Measurements from ENCODE around the gene COL6A5. TPM values are rescaled to one million over a fixed set of nuclear protein-coding genes. Genes with fewer than 3 reads are reported as not detected.

Gene COL6A5
- polyA plus RNA-seq, 3 donors = not detected

DNA sequence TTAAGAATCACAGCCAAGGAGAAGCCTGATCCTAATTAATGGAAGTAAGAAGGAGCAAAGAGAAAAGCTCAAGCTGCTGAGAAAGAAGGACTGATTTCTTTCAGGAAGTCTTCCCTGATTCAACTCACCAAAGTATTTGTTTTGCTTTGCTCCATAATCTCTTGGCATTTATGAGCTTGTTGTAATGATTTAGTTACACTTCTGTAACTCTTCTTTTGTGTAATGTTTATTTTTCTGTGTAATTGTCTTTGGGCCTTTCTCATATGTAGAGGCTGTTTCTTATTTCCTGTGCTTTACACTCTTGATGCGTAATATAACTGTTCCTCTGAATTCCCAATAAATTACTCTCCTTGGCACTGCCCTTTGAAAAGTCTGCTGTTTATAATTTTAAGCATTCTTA lies 80.0 kb downstream of the COL6A5 start:
- WGBS (ENCODE audit: insufficient coverage) = no CpG with 5 or more reads among the region's 1 CpG
- no peaks in the 10 kb centered on the region for H3K27me3 ChIP-seq (ENCODE audit: control insufficient read depth in 2 of 2, insufficient read depth in 2 of 2, low read length in 2 of 2)
- no peaks in the 10 kb centered on the region for H3K36me3 ChIP-seq (replicated peaks in 1 of 2; ENCODE audit: control insufficient read depth in 1 of 2, insufficient read depth in 2 of 2, low read length in 2 of 2)
- no peaks in the 10 kb centered on the region for H4K20me1 ChIP-seq (ENCODE audit: insufficient read depth, low read length)
- H2AFZ ChIP-seq (ENCODE audit: insufficient read depth, low read depth, low read length, poor library complexity, severe bottlenecking) = no peak overlapping the region
- H3K4me3 ChIP-seq (replicated peaks in 1 of 3; ENCODE audit: low read depth in 2 of 3, low read length in 3 of 3) = no peak overlapping the region
- H3K27me3 Mint-ChIP-seq (ENCODE audit: low read depth in 3 of 3) = peaks cover 1 to 3% (median 3%) of the 10 kb centered on the region in 3 donors
- DNase-seq = no peak
- no peaks in the 10 kb centered on the region for H3K9me3 ChIP-seq (replicated peaks in 1 of 2; ENCODE audit: control insufficient read depth in 1 of 2, insufficient read depth in 1 of 2, low read length in 2 of 2)
- no peaks in the 10 kb centered on the region for H3K4me1 ChIP-seq (ENCODE audit: control insufficient read depth in 1 of 2, insufficient read depth in 2 of 2, low read length in 2 of 2)
- H3K27ac Mint-ChIP-seq = no peak overlapping the region
- H3K36me3 Mint-ChIP-seq = no peaks in the 10 kb centered on the region
- no peaks in the 10 kb centered on the region for H3K4me1 Mint-ChIP-seq
- H3K9ac ChIP-seq (ENCODE audit: insufficient read depth, low read length, poor library complexity, severe bottlenecking) = no peak overlapping the region
- peaks cover 0 to 4% (median 0%) of the 10 kb centered on the region in 7 donors for H3K9me3 Mint-ChIP-seq
- H3K4me2 ChIP-seq (replicated peaks; ENCODE audit: extremely low read depth, low read length, poor library complexity, severe bottlenecking) = no peak overlapping the region
- no peak overlapping the region for H3K27ac ChIP-seq (ENCODE audit: low read depth in 1 of 2, low read length in 2 of 2)
- TF ChIP-seq, protein P1, sequence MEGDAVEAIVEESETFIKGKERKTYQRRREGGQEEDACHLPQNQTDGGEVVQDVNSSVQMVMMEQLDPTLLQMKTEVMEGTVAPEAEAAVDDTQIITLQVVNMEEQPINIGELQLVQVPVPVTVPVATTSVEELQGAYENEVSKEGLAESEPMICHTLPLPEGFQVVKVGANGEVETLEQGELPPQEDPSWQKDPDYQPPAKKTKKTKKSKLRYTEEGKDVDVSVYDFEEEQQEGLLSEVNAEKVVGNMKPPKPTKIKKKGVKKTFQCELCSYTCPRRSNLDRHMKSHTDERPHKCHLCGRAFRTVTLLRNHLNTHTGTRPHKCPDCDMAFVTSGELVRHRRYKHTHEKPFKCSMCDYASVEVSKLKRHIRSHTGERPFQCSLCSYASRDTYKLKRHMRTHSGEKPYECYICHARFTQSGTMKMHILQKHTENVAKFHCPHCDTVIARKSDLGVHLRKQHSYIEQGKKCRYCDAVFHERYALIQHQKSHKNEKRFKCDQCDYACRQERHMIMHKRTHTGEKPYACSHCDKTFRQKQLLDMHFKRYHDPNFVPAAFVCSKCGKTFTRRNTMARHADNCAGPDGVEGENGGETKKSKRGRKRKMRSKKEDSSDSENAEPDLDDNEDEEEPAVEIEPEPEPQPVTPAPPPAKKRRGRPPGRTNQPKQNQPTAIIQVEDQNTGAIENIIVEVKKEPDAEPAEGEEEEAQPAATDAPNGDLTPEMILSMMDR (IDR thresholded peaks at IDR 0.05) = no peak
- intact Hi-C loops (cut with micrococcal nuclease) = no loop called here
- no peaks in the 10 kb centered on the region for H3K79me2 ChIP-seq (ENCODE audit: insufficient read depth, low read length)
- no peak overlapping the region for H3K4me3 Mint-ChIP-seq

DNA sequence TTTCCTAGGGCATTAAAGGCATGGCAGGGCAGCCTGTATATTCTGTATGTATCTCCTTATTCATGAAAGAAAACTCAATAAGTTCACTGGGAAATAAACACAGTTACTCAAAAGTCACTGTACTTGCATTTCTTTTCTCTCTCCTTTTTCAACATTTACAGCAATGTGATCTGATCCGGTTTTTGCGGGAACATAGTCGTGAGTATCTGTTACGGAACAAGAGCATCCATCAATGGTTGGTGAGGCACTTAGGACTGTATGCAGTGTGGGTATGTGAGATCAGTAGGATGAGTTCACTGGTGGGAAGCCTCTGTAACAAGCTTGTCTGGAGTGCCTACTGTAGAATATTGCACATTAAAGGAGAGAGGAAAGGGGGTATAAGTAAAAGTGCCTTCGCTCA lies 80.7 kb downstream of the COL6A5 start:
- Histone ChIP-seq H3K9me3 (replicated peaks in 1 of 2; ENCODE audit: control insufficient read depth in 1 of 2, insufficient read depth in 1 of 2, low read length in 2 of 2) (no peaks in the 10 kb centered on the region), H3K79me2 (ENCODE audit: insufficient read depth, low read length) (no peaks in the 10 kb centered on the region), H3K4me1 (ENCODE audit: control insufficient read depth in 1 of 2, insufficient read depth in 2 of 2, low read length in 2 of 2) (no peaks in the 10 kb centered on the region), H3K27me3 (ENCODE audit: control insufficient read depth in 2 of 2, insufficient read depth in 2 of 2, low read length in 2 of 2) (no peaks in the 10 kb centered on the region), H3K27ac (ENCODE audit: low read depth in 1 of 2, low read length in 2 of 2) (no peak overlapping the region), H3K4me3 (replicated peaks in 1 of 3; ENCODE audit: low read depth in 2 of 3, low read length in 3 of 3) (no peak overlapping the region), H2AFZ (ENCODE audit: insufficient read depth, low read depth, low read length, poor library complexity, severe bottlenecking) (no peak overlapping the region), H4K20me1 (ENCODE audit: insufficient read depth, low read length) (no peaks in the 10 kb centered on the region), H3K9ac (ENCODE audit: insufficient read depth, low read length, poor library complexity, severe bottlenecking) (no peak overlapping the region), H3K36me3 (replicated peaks in 1 of 2; ENCODE audit: control insufficient read depth in 1 of 2, insufficient read depth in 2 of 2, low read length in 2 of 2) (no peaks in the 10 kb centered on the region), H3K4me2 (replicated peaks; ENCODE audit: extremely low read depth, low read length, poor library complexity, severe bottlenecking) (no peak overlapping the region)
- peaks cover 1 to 3% (median 3%) of the 10 kb centered on the region in 3 donors for H3K27me3 Mint-ChIP-seq (ENCODE audit: low read depth in 3 of 3)
- no peaks in the 10 kb centered on the region for H3K4me1 Mint-ChIP-seq
- no peak overlapping the region for H3K4me3 Mint-ChIP-seq
- H3K36me3 Mint-ChIP-seq = no peaks in the 10 kb centered on the region
- peaks cover 0 to 4% (median 0%) of the 10 kb centered on the region in 7 donors for H3K9me3 Mint-ChIP-seq
- H3K27ac Mint-ChIP-seq = no peak overlapping the region
- no peak for DNase-seq
- TF ChIP-seq, protein P1 (IDR thresholded peaks at IDR 0.05) = no peak
- WGBS (ENCODE audit: insufficient coverage) = 100% methylated on average over 1 of the region's 5 CpGs
- intact Hi-C loops (cut with micrococcal nuclease) = no loop called here

Measured in CD14-positive monocyte (primary cell).